Measurements from ENCODE around the gene MAPK12. TPM values are rescaled to one million over a fixed set of nuclear protein-coding genes. Genes with fewer than 3 reads are reported as not detected.

The MAPK12 gene
- polyA plus RNA-seq, 1 donor from 2014 or later: 36.7 TPM

- Histone ChIP-seq H4K20me1 (ENCODE audit: insufficient read depth) (peaks cover 6% of the 10 kb centered on the region), H3K36me3 (ENCODE audit: insufficient read depth, low read length) (no peaks in the 10 kb centered on the region), H3K4me3 (ENCODE audit: low read length) (no peak overlapping the region), H3K27ac (ENCODE audit: low read length) (no peak overlapping the region), H3F3A (ENCODE audit: insufficient read depth, low read length, poor library complexity, severe bottlenecking) (no peaks in the 10 kb centered on the region), H2AFZ (ENCODE audit: low read depth, low read length) (no peak overlapping the region), H3K9ac (ENCODE audit: low read length) (no peak overlapping the region), H3K79me2 (replicated peaks; ENCODE audit: insufficient read depth, low read length) (peaks cover 67% of the 10 kb centered on the region), H3K4me2 (ENCODE audit: low read length) (no peak overlapping the region), H3K9me3 (ENCODE audit: low read length) (no peaks in the 10 kb centered on the region), H3K9me2 (ENCODE audit: insufficient read depth, low read length) (no peaks in the 10 kb centered on the region), H3K27me3 (ENCODE audit: insufficient read depth, low read depth, low read length) (no peaks in the 10 kb centered on the region)
- no peak for TF ChIP-seq POLR2AphosphoS5 (IDR thresholded peaks at IDR 0.05)
- TF ChIP-seq TAF1 (IDR thresholded peaks at IDR 0.05; ENCODE audit: low read depth): no peak
- TF ChIP-seq, protein P1, sequence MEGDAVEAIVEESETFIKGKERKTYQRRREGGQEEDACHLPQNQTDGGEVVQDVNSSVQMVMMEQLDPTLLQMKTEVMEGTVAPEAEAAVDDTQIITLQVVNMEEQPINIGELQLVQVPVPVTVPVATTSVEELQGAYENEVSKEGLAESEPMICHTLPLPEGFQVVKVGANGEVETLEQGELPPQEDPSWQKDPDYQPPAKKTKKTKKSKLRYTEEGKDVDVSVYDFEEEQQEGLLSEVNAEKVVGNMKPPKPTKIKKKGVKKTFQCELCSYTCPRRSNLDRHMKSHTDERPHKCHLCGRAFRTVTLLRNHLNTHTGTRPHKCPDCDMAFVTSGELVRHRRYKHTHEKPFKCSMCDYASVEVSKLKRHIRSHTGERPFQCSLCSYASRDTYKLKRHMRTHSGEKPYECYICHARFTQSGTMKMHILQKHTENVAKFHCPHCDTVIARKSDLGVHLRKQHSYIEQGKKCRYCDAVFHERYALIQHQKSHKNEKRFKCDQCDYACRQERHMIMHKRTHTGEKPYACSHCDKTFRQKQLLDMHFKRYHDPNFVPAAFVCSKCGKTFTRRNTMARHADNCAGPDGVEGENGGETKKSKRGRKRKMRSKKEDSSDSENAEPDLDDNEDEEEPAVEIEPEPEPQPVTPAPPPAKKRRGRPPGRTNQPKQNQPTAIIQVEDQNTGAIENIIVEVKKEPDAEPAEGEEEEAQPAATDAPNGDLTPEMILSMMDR (IDR thresholded peaks at IDR 0.05; ENCODE audit: poor library complexity, severe bottlenecking): no peak
- no peak for TF ChIP-seq MXI1 (conservative IDR thresholded peaks at IDR 0.05; ENCODE audit: poor library complexity, severe bottlenecking)
- TF ChIP-seq EZH2 (IDR thresholded peaks at IDR 0.05; ENCODE audit: borderline replicate concordance, insufficient read depth, low read length, poor library complexity, severe bottlenecking): no peak
- TF ChIP-seq EP300 (conservative IDR thresholded peaks at IDR 0.05; ENCODE audit: poor library complexity, severe bottlenecking): no peak
Measured at GRCh38 chr22:50303515-50303847, 42.0 kb upstream of the MAPK12 start.

DNA sequence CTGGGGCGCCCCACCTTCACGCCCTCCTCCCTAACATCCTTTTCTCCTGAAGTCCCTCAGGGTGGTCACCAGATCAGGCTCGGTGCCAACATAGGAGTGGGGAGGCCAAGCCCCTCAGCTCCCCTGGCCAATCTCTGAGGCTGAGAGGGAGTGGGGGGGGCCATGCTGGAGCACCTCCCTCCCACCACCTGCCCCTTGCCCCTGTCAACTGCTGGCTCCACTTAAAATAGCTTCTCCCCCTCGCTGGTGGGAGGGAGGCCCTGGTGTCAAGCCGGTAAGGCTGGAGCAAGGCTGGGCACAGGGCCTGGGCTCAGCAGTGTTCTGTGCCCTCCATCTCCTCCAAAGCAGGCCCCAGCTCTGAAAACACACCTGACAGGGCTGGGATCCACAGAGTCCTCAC, 41.1 kb upstream of the MAPK12 start:
- Histone ChIP-seq H3K27ac (ENCODE audit: low read length) (no peak overlapping the region), H3F3A (ENCODE audit: insufficient read depth, low read length, poor library complexity, severe bottlenecking) (no peaks in the 10 kb centered on the region), H3K36me3 (ENCODE audit: insufficient read depth, low read length) (no peaks in the 10 kb centered on the region), H3K9me3 (ENCODE audit: low read length) (no peaks in the 10 kb centered on the region), H2AFZ (ENCODE audit: low read depth, low read length) (no peak overlapping the region), H3K9me2 (ENCODE audit: insufficient read depth, low read length) (no peaks in the 10 kb centered on the region), H3K79me2 (replicated peaks; ENCODE audit: insufficient read depth, low read length) (peaks cover 76% of the 10 kb centered on the region), H4K20me1 (ENCODE audit: insufficient read depth) (peaks cover 7% of the 10 kb centered on the region), H3K9ac (ENCODE audit: low read length) (no peak overlapping the region), H3K4me2 (ENCODE audit: low read length) (no peak overlapping the region), H3K27me3 (ENCODE audit: insufficient read depth, low read depth, low read length) (no peaks in the 10 kb centered on the region), H3K4me3 (ENCODE audit: low read length) (no peak overlapping the region)
- TF ChIP-seq EP300 (conservative IDR thresholded peaks at IDR 0.05; ENCODE audit: poor library complexity, severe bottlenecking) (no peak), REST (IDR thresholded peaks at IDR 0.05; ENCODE audit: borderline replicate concordance) (no peak), TAF1 (IDR thresholded peaks at IDR 0.05; ENCODE audit: low read depth) (no peak), SMC3 (conservative IDR thresholded peaks at IDR 0.05; ENCODE audit: poor library complexity) (no peak), POLR2AphosphoS5 (IDR thresholded peaks at IDR 0.05) (no peak), MXI1 (conservative IDR thresholded peaks at IDR 0.05; ENCODE audit: poor library complexity, severe bottlenecking) (no peak), EZH2 (IDR thresholded peaks at IDR 0.05; ENCODE audit: borderline replicate concordance, insufficient read depth, low read length, poor library complexity, severe bottlenecking) (no peak), RAD21 (conservative IDR thresholded peaks at IDR 0.05) (no peak)
- TF ChIP-seq, protein P1 (IDR thresholded peaks at IDR 0.05; ENCODE audit: poor library complexity, severe bottlenecking): no peak
